OCI-LY7 (cell line): ENCODE data around the gene FKBP9.

ENCODE experiments used
- EZH2phosphoT487 ChIP-seq: fragments of 200-600 bp; sonication (generic); IDR thresholded peaks from 2 replicates; pipeline ENCODE4 v1.6.1; 2018; ENCODE audit warnings: low read depth, borderline replicate concordance, mild to moderate bottlenecking, mixed run types, antibody characterized with exemption, low read length, moderate library complexity, mixed read lengths
- TF ChIP-seq, protein P1 (sequence below): fragments of 200-600 bp; sonication (generic); conservative IDR thresholded peaks from 2 replicates; pipeline ENCODE4 v1.5.1; 2014; ENCODE audit warnings: mild to moderate bottlenecking, antibody characterized with exemption, low read length, moderate library complexity, mixed read lengths

DNA sequence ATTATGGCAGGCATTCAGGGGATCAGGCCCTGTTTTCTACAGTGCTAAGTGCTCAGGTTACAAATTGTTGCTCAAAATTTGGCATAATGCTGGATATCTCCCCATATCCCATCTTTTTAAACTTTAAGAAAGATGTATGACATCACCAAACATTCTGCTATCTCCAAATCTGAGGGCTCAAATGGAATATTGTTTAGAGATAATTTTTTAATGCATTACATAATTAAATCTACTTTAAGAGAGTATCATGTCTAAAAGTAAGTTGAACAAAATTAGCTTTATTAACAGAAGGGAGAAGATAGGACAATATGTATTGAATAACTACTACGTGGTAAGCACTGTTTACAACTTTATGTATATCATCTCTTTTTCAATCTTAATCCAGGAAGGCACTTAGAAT, 91.5 kb downstream of the FKBP9 start:
- TF ChIP-seq, protein P1, sequence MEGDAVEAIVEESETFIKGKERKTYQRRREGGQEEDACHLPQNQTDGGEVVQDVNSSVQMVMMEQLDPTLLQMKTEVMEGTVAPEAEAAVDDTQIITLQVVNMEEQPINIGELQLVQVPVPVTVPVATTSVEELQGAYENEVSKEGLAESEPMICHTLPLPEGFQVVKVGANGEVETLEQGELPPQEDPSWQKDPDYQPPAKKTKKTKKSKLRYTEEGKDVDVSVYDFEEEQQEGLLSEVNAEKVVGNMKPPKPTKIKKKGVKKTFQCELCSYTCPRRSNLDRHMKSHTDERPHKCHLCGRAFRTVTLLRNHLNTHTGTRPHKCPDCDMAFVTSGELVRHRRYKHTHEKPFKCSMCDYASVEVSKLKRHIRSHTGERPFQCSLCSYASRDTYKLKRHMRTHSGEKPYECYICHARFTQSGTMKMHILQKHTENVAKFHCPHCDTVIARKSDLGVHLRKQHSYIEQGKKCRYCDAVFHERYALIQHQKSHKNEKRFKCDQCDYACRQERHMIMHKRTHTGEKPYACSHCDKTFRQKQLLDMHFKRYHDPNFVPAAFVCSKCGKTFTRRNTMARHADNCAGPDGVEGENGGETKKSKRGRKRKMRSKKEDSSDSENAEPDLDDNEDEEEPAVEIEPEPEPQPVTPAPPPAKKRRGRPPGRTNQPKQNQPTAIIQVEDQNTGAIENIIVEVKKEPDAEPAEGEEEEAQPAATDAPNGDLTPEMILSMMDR = no peak
- no peak for TF ChIP-seq EZH2phosphoT487
